Right lobe of liver (tissue), 4 donors: ENCODE measurements around the gene NUPR1.

ENCODE experiments used
- CTCF ChIP-seq, 4 donors: fragments of 200-600 bp in 3 of 4; fragments of 450-650 bp in 1 of 4; IDR thresholded peaks; one replicate each; pipeline versions ENCODE4 v1.5.1 to v1.8.0; 2016 to 2022; ENCODE audit warnings: antibody characterized with exemption in 4 of 4, mild to moderate bottlenecking in 2 of 4
- POLR2A ChIP-seq: fragments of 450-650 bp; IDR thresholded peaks from one replicate; pipeline ENCODE4 v1.6.1; 2017; ENCODE audit warnings: antibody characterized with exemption, mild to moderate bottlenecking
- donor health status: DM: no; HTN: no; CAD: no.
- donor health status: DM: no; HTN: no; CAD: no.
- donor health status: DM: no; HTN: yes; CAD: no.

- TF ChIP-seq CTCF (IDR thresholded peaks at IDR 0.05) (no peak), POLR2A (no peak)
Observed at GRCh38 chr16:28497386-28497785, 41.4 kb downstream of the NUPR1 start.
